HL-60 (cell line): ENCODE measurements around the gene CARD9.

Source experiments
- CTCF ChIP-seq: IDR thresholded peaks from one replicate; pipeline ENCODE4 v1.5.1; 2011; ENCODE audit warnings: low read length, control low read depth, inconsistent platforms; ENCODE audit not compliant: insufficient read depth
- GABPA ChIP-seq: IDR thresholded peaks from 2 replicates; pipeline ENCODE4 v1.6.1; 2012; ENCODE audit warnings: low read depth
- POLR2AphosphoS5 ChIP-seq: IDR thresholded peaks from 2 replicates; pipeline ENCODE4 v1.6.1; 2012; ENCODE audit warnings: low read depth
- SPI1 ChIP-seq: IDR thresholded peaks from 2 replicates; pipeline ENCODE4 v1.6.1; 2012; ENCODE audit warnings: low read depth, mild to moderate bottlenecking, borderline replicate concordance
- TF ChIP-seq, protein P1 (sequence below): IDR thresholded peaks from 2 replicates; pipeline ENCODE4 v1.6.1; 2012; ENCODE audit warnings: low read depth; ENCODE audit not compliant: insufficient replicate concordance

GRCh38 chr9:136338511-136338910 is 35.0 kb downstream of the CARD9 start:
- TF ChIP-seq CTCF (no peak), POLR2AphosphoS5 (no peak), GABPA (no peak), SPI1 (no peak)
- TF ChIP-seq, protein P1, sequence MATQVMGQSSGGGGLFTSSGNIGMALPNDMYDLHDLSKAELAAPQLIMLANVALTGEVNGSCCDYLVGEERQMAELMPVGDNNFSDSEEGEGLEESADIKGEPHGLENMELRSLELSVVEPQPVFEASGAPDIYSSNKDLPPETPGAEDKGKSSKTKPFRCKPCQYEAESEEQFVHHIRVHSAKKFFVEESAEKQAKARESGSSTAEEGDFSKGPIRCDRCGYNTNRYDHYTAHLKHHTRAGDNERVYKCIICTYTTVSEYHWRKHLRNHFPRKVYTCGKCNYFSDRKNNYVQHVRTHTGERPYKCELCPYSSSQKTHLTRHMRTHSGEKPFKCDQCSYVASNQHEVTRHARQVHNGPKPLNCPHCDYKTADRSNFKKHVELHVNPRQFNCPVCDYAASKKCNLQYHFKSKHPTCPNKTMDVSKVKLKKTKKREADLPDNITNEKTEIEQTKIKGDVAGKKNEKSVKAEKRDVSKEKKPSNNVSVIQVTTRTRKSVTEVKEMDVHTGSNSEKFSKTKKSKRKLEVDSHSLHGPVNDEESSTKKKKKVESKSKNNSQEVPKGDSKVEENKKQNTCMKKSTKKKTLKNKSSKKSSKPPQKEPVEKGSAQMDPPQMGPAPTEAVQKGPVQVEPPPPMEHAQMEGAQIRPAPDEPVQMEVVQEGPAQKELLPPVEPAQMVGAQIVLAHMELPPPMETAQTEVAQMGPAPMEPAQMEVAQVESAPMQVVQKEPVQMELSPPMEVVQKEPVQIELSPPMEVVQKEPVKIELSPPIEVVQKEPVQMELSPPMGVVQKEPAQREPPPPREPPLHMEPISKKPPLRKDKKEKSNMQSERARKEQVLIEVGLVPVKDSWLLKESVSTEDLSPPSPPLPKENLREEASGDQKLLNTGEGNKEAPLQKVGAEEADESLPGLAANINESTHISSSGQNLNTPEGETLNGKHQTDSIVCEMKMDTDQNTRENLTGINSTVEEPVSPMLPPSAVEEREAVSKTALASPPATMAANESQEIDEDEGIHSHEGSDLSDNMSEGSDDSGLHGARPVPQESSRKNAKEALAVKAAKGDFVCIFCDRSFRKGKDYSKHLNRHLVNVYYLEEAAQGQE = no peak
